WI38 (cell line): ENCODE results near the gene STK4.
"Not testable (repeated sequence)": the region's sequence is repeated elsewhere in the genome, so short reads cannot be mapped to it uniquely, and the experiment has no call there.

Experiments used
- H3K4me3 ChIP-seq: 2 replicates; pipeline ENCODE4 v1.5.1; 2011; ENCODE audit warnings: low read depth, mild to moderate bottlenecking, control low read depth, low read length
- TF ChIP-seq, protein P1 (sequence below): IDR thresholded peaks from 2 replicates; pipeline ENCODE4 v1.5.1; 2012; ENCODE audit warnings: low read depth, mild to moderate bottlenecking, control low read depth, low read length

STK4 gene

DNA sequence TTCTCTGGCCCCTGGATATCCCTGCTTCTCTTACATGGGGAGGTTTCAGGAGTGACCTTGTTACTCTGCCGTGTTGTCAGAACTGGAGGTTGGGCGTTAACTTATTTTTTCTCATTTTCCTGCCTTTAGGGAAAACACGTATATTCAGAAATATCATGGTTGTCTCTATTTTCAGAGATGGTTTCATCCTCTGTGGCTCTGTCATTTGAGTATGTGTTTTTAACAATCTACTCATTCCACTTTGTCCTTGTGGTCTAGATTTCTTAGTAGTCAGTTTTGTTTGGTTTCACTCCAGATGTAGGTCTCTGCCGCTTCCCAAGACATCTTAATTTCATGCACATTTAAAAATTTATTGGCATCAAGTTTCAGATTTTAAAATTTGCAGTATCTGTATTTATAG lies 88.7 kb downstream of the STK4 start:
- TF ChIP-seq, protein P1, sequence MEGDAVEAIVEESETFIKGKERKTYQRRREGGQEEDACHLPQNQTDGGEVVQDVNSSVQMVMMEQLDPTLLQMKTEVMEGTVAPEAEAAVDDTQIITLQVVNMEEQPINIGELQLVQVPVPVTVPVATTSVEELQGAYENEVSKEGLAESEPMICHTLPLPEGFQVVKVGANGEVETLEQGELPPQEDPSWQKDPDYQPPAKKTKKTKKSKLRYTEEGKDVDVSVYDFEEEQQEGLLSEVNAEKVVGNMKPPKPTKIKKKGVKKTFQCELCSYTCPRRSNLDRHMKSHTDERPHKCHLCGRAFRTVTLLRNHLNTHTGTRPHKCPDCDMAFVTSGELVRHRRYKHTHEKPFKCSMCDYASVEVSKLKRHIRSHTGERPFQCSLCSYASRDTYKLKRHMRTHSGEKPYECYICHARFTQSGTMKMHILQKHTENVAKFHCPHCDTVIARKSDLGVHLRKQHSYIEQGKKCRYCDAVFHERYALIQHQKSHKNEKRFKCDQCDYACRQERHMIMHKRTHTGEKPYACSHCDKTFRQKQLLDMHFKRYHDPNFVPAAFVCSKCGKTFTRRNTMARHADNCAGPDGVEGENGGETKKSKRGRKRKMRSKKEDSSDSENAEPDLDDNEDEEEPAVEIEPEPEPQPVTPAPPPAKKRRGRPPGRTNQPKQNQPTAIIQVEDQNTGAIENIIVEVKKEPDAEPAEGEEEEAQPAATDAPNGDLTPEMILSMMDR = no peak
- H3K4me3 ChIP-seq = no peak overlapping the region

DNA sequence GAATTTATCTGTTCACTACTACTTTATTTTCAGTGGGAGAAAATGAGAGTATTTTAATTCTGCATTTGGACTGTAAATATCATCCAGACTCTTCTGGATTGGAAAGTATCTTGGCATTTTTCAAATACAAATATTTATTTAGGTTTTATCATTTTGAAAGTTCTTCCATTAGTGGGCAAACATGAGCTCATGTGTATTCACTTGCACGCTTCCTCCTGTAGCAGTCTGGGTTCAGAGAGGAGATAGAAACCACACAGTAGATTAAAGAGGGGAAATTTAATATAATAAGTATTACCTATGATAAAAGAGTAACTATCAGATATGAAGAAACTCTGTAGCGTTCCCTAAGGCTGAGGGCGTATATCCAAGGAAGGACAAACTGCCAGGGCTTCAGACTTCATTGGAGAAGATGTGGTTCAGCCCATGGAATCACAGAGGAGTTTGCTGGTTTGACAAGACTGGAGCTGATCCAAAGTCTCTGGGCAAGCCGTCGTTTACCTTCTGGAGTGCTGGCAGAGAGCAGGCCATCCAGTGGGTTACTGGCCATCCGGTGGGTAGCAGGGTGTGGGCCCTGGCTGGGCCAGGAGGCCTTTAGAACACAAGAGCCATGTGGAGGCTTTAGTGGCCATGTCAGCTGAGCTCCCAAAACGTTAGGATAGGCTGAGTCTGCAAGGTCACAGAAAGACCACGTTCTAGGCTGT lies 90.3 kb downstream of the STK4 start:
- no peak overlapping the region for H3K4me3 ChIP-seq
- TF ChIP-seq, protein P1 = no peak

DNA sequence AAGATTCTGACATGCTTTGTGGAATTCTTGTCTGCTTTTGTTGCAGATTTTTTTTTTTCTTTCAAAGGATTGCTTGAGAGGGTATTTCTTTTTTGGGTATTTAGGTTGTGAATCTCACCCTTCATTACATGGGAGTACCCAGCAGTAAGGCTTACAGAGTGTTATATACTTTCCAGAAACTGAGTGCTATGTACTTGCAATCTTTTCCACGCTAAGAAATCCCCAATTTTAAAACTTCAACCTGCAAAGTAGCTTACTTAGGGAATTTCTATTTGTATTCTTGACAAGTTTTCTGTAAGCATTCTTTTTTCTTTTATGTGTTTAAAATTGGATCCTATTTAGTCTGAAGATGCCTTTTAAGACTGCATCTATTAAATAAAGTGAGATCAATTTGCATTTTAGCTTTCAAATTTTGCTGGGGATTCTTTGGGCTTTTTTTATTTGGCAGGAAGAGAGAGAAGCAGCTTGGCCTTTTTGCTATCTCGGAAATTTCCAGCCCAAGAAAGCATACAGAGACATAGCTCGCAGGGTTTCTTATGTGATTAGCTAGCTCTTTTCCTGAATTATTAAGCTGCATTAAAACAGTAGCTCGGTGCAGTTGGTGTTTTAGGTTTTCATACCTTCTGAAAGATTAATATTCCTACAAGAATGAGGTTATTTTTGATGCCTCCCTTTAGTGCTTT lies 92.0 kb downstream of the STK4 start:
- H3K4me3 ChIP-seq = no peak overlapping the region
- TF ChIP-seq, protein P1 = no peak

DNA sequence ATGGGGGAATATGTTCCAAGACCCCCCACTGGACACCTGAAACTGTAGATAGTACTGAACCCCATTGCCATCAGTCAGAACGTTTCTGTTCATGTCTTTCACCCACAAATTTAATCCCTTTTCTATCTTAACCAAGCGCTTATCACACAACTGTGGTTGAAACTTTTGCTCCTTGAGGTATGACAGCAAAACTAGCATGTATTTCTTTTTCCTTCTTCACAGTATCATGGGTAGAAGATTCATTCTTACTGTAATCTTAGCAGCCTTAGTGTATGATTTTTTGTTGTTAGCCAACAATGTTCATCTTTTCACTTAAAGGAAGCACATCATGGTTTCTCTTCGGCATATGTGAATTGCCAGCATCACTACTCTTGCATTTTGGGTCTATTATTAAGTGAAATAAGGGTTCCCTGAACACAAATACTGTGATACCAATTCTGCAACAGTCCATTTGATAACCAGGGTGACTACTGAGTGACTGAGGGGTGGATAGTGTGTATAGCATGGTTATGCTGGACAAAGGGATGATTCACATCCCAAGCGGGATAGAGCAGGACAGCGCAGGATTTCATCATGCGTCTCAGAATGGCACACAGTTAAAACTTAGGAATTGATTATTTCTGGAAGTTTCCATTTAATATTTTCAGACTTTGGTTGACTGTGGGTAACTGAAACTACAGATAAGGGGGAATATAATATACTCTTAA lies 92.9 kb downstream of the STK4 start:
- TF ChIP-seq, protein P1 = no peak
- H3K4me3 ChIP-seq = no peak overlapping the region

DNA sequence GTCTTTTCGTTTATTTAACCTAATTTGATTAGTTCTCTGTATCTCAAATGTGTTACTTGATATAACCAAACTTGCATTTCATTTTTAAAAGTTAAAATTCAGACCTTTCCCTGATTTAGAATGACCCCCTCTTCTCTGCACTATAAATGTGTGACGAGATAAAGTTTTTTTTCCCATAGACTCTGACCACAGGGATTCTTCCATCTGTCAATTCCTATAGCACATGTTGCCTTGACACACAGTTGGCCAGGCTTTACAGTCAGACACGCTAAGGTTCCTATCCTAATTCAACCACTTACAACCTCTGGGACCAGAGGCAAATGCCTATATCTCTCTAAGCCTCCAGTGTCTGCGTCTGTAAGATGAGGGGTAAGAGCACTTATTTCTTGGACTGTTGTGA lies 94.0 kb downstream of the STK4 start:
- TF ChIP-seq, protein P1 = no peak
- H3K4me3 ChIP-seq = no peak overlapping the region

DNA sequence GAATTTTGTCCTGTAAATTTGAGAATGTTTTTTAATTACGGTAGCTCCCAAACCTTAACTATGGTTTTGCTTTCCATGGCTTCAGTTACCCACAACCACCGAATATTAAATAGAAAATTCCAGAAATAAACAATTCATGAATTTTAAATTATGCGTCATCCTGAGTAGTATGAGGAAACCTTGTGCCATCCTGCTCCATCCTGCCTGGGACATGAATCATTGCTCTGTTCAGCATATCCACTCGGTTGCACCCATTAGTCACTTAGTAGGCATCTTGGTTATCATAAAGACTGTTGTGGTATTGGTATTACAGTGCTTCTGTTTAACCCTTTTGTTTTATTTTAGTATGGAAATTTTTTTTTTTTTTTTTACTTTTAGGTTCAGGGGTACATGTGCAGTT lies 94.9 kb downstream of the STK4 start:
- TF ChIP-seq, protein P1 = no peak
- no peak overlapping the region for H3K4me3 ChIP-seq

- not testable (repeated sequence) for H3K4me3 ChIP-seq
These were observed 96.8 kb downstream of the STK4 start for GRCh38 chr20:45063107-45063506.
